ENCODE results near the gene HMOX1.

GRCh38 chr22:35375031-35375430 lies 5.9 kb upstream of the HMOX1 start:
- TF ChIP-seq, protein P1, sequence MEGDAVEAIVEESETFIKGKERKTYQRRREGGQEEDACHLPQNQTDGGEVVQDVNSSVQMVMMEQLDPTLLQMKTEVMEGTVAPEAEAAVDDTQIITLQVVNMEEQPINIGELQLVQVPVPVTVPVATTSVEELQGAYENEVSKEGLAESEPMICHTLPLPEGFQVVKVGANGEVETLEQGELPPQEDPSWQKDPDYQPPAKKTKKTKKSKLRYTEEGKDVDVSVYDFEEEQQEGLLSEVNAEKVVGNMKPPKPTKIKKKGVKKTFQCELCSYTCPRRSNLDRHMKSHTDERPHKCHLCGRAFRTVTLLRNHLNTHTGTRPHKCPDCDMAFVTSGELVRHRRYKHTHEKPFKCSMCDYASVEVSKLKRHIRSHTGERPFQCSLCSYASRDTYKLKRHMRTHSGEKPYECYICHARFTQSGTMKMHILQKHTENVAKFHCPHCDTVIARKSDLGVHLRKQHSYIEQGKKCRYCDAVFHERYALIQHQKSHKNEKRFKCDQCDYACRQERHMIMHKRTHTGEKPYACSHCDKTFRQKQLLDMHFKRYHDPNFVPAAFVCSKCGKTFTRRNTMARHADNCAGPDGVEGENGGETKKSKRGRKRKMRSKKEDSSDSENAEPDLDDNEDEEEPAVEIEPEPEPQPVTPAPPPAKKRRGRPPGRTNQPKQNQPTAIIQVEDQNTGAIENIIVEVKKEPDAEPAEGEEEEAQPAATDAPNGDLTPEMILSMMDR (IDR thresholded peaks at IDR 0.05 in 2 of 3, conservative IDR thresholded peaks at IDR 0.05 in 1 of 3; ENCODE audit: borderline replicate concordance in 1 of 3, insufficient read depth in 1 of 3, low read depth in 2 of 3, low read length in 2 of 3), result no peak
- TF ChIP-seq YY1 (IDR thresholded peaks at IDR 0.05; ENCODE audit: extremely low read depth, insufficient replicate concordance, low read depth, low read length) (no peak), POLR2A (IDR thresholded peaks at IDR 0.05; ENCODE audit: borderline replicate concordance, extremely low read depth, insufficient read depth, insufficient read length) (no peak), JUND (IDR thresholded peaks at IDR 0.05) (no peak), SIN3A (IDR thresholded peaks at IDR 0.05; ENCODE audit: low read depth) (no peak), EZH2 (IDR thresholded peaks at IDR 0.05) (no peak), POLR2AphosphoS5 (IDR thresholded peaks at IDR 0.05; ENCODE audit: low read depth, low read length) (no peak), TCF7L2 (IDR thresholded peaks at IDR 0.05; ENCODE audit: borderline replicate concordance, extremely low read depth, insufficient read depth, insufficient read length) (no peak)
- TF ChIP-seq, protein P2, sequence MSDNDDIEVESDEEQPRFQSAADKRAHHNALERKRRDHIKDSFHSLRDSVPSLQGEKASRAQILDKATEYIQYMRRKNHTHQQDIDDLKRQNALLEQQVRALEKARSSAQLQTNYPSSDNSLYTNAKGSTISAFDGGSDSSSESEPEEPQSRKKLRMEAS (IDR thresholded peaks at IDR 0.05), result no peak
- TF ChIP-seq, protein P3, sequence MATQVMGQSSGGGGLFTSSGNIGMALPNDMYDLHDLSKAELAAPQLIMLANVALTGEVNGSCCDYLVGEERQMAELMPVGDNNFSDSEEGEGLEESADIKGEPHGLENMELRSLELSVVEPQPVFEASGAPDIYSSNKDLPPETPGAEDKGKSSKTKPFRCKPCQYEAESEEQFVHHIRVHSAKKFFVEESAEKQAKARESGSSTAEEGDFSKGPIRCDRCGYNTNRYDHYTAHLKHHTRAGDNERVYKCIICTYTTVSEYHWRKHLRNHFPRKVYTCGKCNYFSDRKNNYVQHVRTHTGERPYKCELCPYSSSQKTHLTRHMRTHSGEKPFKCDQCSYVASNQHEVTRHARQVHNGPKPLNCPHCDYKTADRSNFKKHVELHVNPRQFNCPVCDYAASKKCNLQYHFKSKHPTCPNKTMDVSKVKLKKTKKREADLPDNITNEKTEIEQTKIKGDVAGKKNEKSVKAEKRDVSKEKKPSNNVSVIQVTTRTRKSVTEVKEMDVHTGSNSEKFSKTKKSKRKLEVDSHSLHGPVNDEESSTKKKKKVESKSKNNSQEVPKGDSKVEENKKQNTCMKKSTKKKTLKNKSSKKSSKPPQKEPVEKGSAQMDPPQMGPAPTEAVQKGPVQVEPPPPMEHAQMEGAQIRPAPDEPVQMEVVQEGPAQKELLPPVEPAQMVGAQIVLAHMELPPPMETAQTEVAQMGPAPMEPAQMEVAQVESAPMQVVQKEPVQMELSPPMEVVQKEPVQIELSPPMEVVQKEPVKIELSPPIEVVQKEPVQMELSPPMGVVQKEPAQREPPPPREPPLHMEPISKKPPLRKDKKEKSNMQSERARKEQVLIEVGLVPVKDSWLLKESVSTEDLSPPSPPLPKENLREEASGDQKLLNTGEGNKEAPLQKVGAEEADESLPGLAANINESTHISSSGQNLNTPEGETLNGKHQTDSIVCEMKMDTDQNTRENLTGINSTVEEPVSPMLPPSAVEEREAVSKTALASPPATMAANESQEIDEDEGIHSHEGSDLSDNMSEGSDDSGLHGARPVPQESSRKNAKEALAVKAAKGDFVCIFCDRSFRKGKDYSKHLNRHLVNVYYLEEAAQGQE (IDR thresholded peaks at IDR 0.05; ENCODE audit: low read depth), result no peak

All from HCT116 (cell line).